C4-2B (cell line): ENCODE measurements around the gene HEBP2.

Experiments used
- H3K27ac ChIP-seq: fragments of 450-650 bp; 2 replicates; pipeline ENCODE4 v1.5.1; 2017
- ZFX ChIP-seq: fragments of 450-650 bp; IDR thresholded peaks from 2 replicates; pipeline ENCODE4 v1.6.1; 2017
- TF ChIP-seq, protein P1 (sequence below): fragments of 450-650 bp; conservative IDR thresholded peaks from 2 replicates; pipeline ENCODE4 v1.5.1; 2017; ENCODE audit warnings: mild to moderate bottlenecking

HEBP2 gene

GRCh38 chr6:138410048-138410735 lies 6.2 kb downstream of the HEBP2 start:
- TF ChIP-seq, protein P1, sequence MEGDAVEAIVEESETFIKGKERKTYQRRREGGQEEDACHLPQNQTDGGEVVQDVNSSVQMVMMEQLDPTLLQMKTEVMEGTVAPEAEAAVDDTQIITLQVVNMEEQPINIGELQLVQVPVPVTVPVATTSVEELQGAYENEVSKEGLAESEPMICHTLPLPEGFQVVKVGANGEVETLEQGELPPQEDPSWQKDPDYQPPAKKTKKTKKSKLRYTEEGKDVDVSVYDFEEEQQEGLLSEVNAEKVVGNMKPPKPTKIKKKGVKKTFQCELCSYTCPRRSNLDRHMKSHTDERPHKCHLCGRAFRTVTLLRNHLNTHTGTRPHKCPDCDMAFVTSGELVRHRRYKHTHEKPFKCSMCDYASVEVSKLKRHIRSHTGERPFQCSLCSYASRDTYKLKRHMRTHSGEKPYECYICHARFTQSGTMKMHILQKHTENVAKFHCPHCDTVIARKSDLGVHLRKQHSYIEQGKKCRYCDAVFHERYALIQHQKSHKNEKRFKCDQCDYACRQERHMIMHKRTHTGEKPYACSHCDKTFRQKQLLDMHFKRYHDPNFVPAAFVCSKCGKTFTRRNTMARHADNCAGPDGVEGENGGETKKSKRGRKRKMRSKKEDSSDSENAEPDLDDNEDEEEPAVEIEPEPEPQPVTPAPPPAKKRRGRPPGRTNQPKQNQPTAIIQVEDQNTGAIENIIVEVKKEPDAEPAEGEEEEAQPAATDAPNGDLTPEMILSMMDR, result no peak
- TF ChIP-seq ZFX, result no peak
- no peak overlapping the region for H3K27ac ChIP-seq

DNA sequence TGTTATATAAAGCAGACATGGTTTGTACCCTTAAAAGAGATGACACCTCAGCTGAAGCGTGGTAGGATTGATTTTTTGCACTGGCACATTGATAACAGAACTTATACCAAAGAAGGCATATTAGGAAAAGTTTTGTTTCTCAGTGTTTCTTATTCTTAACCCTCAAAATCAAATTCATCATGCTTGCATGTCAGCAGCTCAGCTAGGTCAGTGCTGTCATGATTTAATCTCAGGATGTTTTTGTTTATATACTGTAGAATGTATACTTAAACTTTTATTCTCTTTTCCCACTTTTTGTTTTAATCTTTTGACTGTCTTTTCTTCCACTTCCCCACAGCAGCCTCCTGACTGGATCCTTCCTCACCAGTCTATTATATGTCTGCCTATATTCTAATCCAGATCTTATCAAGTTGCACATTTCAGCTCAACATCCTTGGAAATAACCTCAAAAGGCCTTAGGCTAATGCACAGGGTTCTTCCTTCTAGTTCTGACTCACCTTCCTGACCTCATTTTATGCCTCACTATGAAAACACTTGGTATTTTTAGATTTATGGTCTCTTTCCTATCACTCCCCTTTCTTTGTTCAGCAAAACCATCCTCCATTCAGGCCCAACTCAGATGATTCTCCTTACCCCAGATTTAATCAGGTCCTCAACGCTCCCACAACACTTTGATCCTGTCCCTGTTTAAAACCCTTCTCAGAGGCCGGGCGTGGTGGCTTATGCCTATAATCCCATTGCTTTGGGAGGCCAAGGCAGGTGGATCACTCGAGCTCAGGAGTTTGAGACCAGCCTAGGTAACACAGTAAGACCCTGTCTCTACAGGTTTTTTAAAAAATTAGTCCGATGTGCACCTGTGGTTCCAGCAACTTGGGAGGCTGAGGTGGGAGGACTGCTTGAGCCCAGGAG lies 7.2 kb downstream of the HEBP2 start:
- no peak overlapping the region for H3K27ac ChIP-seq
- no peak for TF ChIP-seq ZFX
- TF ChIP-seq, protein P1, result no peak

- TF ChIP-seq ZFX, result no peak
- TF ChIP-seq, protein P1, result no peak
Observed at GRCh38 chr6:138415125-138415524, 11.1 kb downstream of the HEBP2 start.

DNA sequence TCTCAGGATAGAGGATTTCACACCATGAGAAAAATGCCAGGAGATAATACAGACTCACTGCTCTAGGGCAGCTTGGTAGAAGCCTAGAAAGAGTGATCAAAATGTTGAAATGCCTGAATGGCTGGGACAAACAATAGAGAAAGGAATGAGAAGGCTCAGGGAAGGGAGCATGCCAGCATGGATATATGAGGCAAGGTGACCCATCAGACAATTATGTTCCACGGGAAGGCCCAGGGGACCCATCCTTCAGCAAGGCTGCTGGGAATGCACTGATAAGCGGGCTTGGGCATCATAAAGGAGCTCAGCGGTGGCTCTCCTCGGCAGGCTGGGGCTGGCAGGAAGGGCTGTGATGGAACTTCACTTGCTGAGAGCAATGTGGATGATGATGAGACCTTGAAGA lies 12.2 kb downstream of the HEBP2 start:
- TF ChIP-seq, protein P1, result no peak
- no peak for TF ChIP-seq ZFX
- no peak overlapping the region for H3K27ac ChIP-seq

More at GRCh38 chr6:138415125-138415524, 11.1 kb downstream of the HEBP2 start:
- H3K27ac ChIP-seq, result no peak overlapping the region

- H3K27ac ChIP-seq, result no peak overlapping the region
- TF ChIP-seq, protein P1, result no peak
- no peak for TF ChIP-seq ZFX
Observed at GRCh38 chr6:138417493-138418117, 13.6 kb downstream of the HEBP2 start.

- no peak overlapping the region for H3K27ac ChIP-seq
- TF ChIP-seq, protein P1, result no peak
- TF ChIP-seq ZFX, result no peak
Observed at GRCh38 chr6:138418118-138418742, 14.2 kb downstream of the HEBP2 start.
